ENCODE data around the gene KIF1A.

KIF1A gene

DNA sequence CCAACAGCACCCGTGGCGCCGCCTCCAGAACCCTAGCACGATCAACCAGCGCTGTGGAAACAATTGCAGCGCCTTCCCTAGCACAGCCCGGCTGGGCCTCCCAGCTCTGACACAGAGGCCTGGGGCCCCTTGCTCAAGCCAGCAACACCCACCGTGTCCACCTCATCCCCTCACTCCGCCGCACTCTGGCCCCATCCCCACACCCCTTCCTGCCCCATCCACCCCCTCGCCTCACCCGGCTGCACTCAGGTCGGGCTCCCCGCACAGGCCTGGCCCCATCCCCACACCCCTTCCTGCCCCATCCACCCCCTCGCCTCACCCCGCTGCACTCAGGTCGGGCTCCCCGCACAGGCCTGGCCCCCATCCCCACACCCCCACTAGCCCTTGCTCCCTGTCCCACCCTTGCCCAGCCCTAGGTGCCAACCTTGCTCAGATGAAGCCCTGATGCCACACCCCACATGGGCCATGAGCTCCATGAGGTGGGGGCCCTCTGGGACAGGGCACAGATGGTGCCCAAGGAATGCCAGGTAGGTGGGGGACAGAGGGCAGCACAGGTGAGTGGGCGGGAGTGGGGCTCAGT lies 28.7 kb downstream of the KIF1A start:
- no peak overlapping the region for H3K4me3 ChIP-seq (ENCODE audit: insufficient read depth, low read depth, low read length)
- no peak overlapping the region for H3K27ac ChIP-seq (ENCODE audit: insufficient read depth, low read depth, low read length, poor library complexity, severe bottlenecking)
- H3K36me3 ChIP-seq (ENCODE audit: control insufficient read depth, insufficient read depth, low read length): no peaks in the 10 kb centered on the region
- H3K4me1 ChIP-seq (ENCODE audit: control insufficient read depth, insufficient read depth, low read length): peaks cover 14% of the 10 kb centered on the region
- H3K9me3 ChIP-seq (ENCODE audit: control insufficient read depth, low read length): no peaks in the 10 kb centered on the region
- no peaks in the 10 kb centered on the region for H3K27me3 ChIP-seq (ENCODE audit: control insufficient read depth, insufficient read depth, low read length, poor library complexity, severe bottlenecking)
- 92% methylated on average over 15 to 19 of the region's 19 CpGs for WGBS, 2 experiments

DNA sequence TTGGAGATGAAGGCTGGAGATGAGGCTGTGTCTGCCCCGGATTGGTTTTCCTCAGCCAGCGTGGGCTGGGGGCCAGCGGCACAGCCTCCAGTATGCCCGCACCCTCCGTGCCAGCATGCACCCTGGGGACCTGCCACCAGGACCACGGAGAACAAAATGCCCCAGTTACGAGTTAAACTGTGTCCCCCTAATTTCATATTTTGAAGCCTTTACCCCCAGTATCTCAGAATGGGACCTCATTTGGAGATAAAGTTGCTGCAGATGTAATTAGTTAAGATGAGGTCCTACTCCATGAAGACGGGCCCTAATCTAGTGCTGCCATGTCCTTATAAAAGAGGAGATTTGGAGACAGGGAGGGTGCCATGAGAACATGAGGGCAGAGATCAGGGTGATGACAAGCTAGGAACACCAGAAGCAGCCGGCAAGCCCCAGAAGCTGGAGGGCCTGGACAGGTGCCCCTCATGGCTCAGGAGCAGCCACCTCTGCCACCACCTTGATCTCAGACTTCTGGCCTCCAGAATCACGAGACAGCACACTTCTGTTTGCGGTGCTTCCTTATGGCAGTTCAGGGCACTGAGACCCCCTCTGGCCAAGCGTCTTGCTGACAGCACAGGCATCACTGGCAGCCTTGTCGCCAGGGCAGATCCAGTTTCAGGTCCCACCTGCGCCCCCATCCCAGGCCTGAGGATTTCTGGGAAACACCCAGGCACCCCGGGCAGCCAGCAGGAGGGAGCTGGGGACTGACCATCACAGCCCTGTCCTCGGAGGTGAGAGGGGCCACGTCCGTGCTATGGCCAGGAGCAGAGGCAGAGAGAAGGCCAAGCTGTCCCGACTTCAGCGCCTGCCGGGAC lies 29.4 kb downstream of the KIF1A start:
- H3K9me3 ChIP-seq (ENCODE audit: control insufficient read depth, low read length): no peaks in the 10 kb centered on the region
- no peaks in the 10 kb centered on the region for H3K27me3 ChIP-seq (ENCODE audit: control insufficient read depth, insufficient read depth, low read length, poor library complexity, severe bottlenecking)
- peaks cover 14% of the 10 kb centered on the region for H3K4me1 ChIP-seq (ENCODE audit: control insufficient read depth, insufficient read depth, low read length)
- no peaks in the 10 kb centered on the region for H3K36me3 ChIP-seq (ENCODE audit: control insufficient read depth, insufficient read depth, low read length)
- H3K27ac ChIP-seq (ENCODE audit: insufficient read depth, low read depth, low read length, poor library complexity, severe bottlenecking): no peak overlapping the region
- H3K4me3 ChIP-seq (ENCODE audit: insufficient read depth, low read depth, low read length): no peak overlapping the region
- WGBS, 2 experiments: 94 to 95% methylated on average over 21 of the region's 21 CpGs

DNA sequence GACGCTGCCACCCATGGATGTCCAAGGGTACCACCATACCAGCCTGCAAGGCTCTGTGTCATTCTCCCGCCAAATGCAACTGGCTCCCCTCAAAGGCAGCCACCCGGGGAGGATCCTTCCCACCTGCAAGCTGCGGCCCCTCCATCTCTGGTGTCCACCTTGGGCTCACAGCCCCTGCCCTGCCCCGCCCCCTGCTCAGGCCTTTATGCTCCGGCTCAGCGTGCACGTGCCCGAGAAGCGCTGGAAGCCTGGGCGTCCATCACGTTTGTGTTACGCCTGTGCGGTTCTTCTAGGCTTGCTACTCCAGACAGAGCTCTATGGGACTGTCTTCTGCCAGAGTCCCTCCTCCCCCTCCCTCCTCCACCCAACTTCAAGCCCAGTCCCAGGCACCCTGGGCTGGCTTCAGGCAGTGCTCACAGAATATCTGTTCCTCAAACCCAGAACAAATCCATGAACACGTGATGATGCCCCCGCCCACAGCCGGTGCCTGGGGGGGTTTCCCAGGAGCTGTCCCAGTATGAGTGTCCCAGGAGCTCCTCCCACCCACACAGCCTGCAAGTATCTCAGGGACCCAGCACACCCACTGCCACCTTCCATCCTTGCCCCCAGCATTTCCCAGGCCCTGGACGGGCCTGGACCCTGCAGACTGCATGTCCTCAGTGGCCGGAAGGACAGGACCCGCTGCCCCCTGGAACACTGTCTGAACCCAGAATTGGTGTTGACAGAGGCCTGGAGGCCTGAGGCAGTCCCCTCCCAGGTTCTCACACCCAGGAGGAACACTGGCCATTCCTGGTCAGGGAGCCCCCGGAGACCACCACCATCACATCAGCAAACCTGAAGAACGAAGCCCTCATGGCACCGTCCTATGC lies 30.3 kb downstream of the KIF1A start:
- Histone ChIP-seq H3K36me3 (ENCODE audit: control insufficient read depth, insufficient read depth, low read length) (no peaks in the 10 kb centered on the region), H3K9me3 (ENCODE audit: control insufficient read depth, low read length) (no peaks in the 10 kb centered on the region), H3K27ac (ENCODE audit: insufficient read depth, low read depth, low read length, poor library complexity, severe bottlenecking) (no peak overlapping the region)

DNA sequence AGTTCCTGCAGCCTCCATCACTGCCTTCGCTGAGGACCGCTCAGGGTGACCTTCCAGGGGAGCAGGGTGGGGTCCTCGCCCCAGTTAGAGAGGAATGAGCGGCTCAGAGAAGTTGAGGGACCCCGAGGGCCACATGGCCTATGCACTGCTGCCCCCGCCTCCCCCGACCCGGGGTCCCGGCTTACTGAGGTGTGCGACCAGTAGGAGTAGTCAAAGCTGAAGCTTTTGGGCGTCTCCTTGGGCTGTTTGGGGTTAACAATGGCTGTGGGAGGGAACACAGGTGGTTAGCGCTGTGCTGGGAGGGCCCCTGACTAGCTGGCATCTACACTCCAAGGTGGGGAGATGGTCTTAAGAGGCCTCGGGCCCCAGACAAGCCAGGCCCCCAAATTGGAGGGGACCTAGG lies 31.0 kb downstream of the KIF1A start:
- Histone ChIP-seq H3K36me3 (ENCODE audit: control insufficient read depth, insufficient read depth, low read length) (no peaks in the 10 kb centered on the region), H3K27ac (ENCODE audit: insufficient read depth, low read depth, low read length, poor library complexity, severe bottlenecking) (no peak overlapping the region), H3K27me3 (ENCODE audit: control insufficient read depth, insufficient read depth, low read length, poor library complexity, severe bottlenecking) (no peaks in the 10 kb centered on the region), H3K9me3 (ENCODE audit: control insufficient read depth, low read length) (no peaks in the 10 kb centered on the region), H3K4me3 (ENCODE audit: insufficient read depth, low read depth, low read length) (no peak overlapping the region), H3K4me1 (ENCODE audit: control insufficient read depth, insufficient read depth, low read length) (peaks cover 14% of the 10 kb centered on the region)
- 94 to 96% methylated on average over 13 of the region's 13 CpGs for WGBS, 2 experiments

More for the DNA sequence above, 30.3 kb downstream of the KIF1A start:
- H3K4me3 ChIP-seq (ENCODE audit: insufficient read depth, low read depth, low read length): no peak overlapping the region
- no peaks in the 10 kb centered on the region for H3K27me3 ChIP-seq (ENCODE audit: control insufficient read depth, insufficient read depth, low read length, poor library complexity, severe bottlenecking)
- 95% methylated on average over 23 of the region's 23 CpGs for WGBS, 2 experiments
- peaks cover 14% of the 10 kb centered on the region for H3K4me1 ChIP-seq (ENCODE audit: control insufficient read depth, insufficient read depth, low read length)

DNA sequence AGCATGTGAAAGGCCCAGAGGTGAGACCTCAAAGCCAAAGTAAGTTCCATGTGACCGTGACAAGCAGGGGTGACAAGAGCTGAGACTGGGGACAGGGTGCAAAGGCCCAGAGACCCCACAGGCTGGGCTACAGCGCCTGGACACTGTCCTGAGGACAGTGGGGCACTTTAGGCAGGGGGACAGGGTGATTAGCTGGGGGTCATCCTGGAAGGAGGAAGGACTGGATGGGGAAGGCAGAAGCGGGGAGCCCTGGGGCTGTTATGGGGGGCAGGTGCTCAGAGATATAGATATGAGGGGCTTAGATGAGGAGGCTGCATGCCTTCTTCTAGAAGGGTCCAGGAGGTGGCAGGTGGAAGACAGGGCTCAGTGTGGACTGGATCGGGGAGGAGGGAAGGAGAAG lies 31.5 kb downstream of the KIF1A start:
- Histone ChIP-seq H3K36me3 (ENCODE audit: control insufficient read depth, insufficient read depth, low read length) (no peaks in the 10 kb centered on the region), H3K27ac (ENCODE audit: insufficient read depth, low read depth, low read length, poor library complexity, severe bottlenecking) (no peak overlapping the region), H3K9me3 (ENCODE audit: control insufficient read depth, low read length) (no peaks in the 10 kb centered on the region), H3K4me3 (ENCODE audit: insufficient read depth, low read depth, low read length) (no peak overlapping the region), H3K27me3 (ENCODE audit: control insufficient read depth, insufficient read depth, low read length, poor library complexity, severe bottlenecking) (no peaks in the 10 kb centered on the region), H3K4me1 (ENCODE audit: control insufficient read depth, insufficient read depth, low read length) (peaks cover 14% of the 10 kb centered on the region)
- 95 to 97% methylated on average over 4 of the region's 4 CpGs for WGBS, 2 experiments

DNA sequence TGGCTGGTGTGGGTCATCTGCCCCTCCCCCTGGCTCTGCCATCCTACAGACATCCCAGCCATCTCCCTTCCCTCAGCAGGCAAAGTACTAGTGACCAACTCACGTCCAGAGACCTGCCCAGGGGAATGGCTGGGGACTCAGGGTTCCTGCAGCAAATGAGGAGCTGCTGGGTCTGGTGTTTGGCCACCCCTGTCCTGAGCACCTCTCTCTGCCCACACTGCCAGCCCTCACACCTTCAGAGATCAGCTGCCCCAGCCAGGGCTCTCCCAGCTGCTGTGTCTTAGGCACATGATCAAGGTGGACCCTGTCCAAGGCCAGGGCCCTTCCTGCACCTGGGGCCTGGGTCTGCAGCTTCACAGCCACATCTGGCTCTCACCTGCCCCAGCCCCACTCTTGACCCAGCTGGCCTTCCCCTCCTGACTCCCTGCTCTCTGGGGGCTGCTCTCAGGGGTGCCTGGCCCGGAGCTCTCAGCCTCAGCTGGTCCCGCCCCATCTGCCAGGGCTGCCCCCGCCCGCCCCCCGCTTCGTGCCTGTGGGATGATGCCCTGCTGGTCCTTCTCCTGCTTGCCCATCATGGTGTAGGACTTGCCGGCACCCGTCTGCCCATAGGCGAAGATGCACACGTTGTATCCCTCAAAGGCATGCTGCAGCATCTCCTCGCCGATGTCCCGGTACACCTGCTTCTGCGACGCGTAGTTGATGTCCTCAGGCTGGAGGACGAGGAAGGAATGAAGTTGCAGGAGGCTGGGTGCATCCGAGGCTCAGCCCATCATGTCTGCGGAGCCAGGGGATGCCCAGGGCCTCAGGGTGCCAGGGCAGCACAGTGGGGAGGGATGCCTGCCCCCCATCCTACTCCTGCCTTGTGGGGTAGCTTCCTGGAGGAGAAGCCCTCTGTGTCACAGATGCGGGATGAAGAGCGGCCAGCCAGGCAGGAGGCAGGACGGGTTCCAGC lies 32.2 kb downstream of the KIF1A start:
- 94 to 96% methylated on average over 23 of the region's 23 CpGs for WGBS, 2 experiments
- no peaks in the 10 kb centered on the region for H3K36me3 ChIP-seq (ENCODE audit: control insufficient read depth, insufficient read depth, low read length)
- no peaks in the 10 kb centered on the region for H3K9me3 ChIP-seq (ENCODE audit: control insufficient read depth, low read length)
- H3K27ac ChIP-seq (ENCODE audit: insufficient read depth, low read depth, low read length, poor library complexity, severe bottlenecking): no peak overlapping the region
- H3K4me3 ChIP-seq (ENCODE audit: insufficient read depth, low read depth, low read length): no peak overlapping the region
- no peaks in the 10 kb centered on the region for H3K27me3 ChIP-seq (ENCODE audit: control insufficient read depth, insufficient read depth, low read length, poor library complexity, severe bottlenecking)
- H3K4me1 ChIP-seq (ENCODE audit: control insufficient read depth, insufficient read depth, low read length): peaks cover 13% of the 10 kb centered on the region

DNA sequence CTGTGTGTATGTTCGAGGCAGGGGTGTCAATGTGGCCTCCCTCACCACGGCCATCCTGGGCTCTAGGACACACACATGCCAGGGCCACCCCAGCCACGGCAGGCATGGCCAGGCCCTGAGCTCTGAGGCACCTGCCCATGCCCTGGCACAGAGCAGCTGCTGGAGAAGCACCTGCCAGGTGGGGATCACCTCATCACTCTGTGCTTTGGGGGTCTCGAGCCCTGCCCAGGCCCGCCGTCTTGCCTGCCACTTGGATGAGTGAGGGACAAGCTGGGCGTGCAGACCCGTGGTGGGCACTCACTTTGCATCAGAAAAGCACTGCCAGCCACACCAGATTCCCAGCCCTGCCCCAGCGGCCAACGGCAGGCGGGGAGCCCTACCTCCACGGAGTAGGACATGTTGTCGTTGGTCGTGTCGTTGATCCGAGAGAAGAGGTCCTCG lies 33.1 kb downstream of the KIF1A start:
- Histone ChIP-seq H3K4me1 (ENCODE audit: control insufficient read depth, insufficient read depth, low read length) (peaks cover 5% of the 10 kb centered on the region), H3K27ac (ENCODE audit: insufficient read depth, low read depth, low read length, poor library complexity, severe bottlenecking) (no peak overlapping the region), H3K9me3 (ENCODE audit: control insufficient read depth, low read length) (no peaks in the 10 kb centered on the region), H3K36me3 (ENCODE audit: control insufficient read depth, insufficient read depth, low read length) (no peaks in the 10 kb centered on the region), H3K4me3 (ENCODE audit: insufficient read depth, low read depth, low read length) (no peak overlapping the region), H3K27me3 (ENCODE audit: control insufficient read depth, insufficient read depth, low read length, poor library complexity, severe bottlenecking) (no peaks in the 10 kb centered on the region)
- WGBS, 2 experiments: 90 to 92% methylated on average over 17 of the region's 17 CpGs

DNA sequence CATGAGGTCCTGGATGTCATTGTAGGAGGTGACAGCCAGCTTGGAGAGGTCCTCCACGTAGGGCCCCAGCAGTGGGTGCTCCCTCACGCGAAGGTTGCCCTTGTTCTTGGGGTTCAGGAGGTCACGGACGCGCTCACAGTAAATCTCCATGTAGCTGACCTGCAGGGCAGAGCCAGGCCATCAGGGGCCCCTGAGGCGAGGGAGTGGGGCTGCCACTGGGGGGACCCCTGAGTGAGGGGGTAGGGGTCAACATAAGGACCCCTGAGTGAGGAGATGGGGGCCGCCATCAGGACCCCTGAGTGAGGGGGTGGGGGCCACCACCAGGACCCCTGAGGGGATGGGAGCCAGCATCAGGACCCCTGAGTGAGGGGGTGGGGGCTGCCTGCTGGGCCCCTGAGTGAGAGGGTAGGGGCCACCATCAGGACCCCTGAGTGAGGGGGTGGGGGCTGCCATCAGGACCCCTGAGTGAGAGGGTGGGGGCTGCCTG lies 33.6 kb downstream of the KIF1A start:
- WGBS, 2 experiments: 93 to 95% methylated on average over 8 of the region's 8 CpGs
- no peak overlapping the region for H3K27ac ChIP-seq (ENCODE audit: insufficient read depth, low read depth, low read length, poor library complexity, severe bottlenecking)

More for the DNA sequence above, 33.6 kb downstream of the KIF1A start:
- Histone ChIP-seq H3K4me1 (ENCODE audit: control insufficient read depth, insufficient read depth, low read length) (peaks cover under 1% of the 10 kb centered on the region), H3K9me3 (ENCODE audit: control insufficient read depth, low read length) (no peaks in the 10 kb centered on the region), H3K36me3 (ENCODE audit: control insufficient read depth, insufficient read depth, low read length) (no peaks in the 10 kb centered on the region), H3K4me3 (ENCODE audit: insufficient read depth, low read depth, low read length) (no peak overlapping the region), H3K27me3 (ENCODE audit: control insufficient read depth, insufficient read depth, low read length, poor library complexity, severe bottlenecking) (no peaks in the 10 kb centered on the region)

Measured in ectodermal cell (in vitro differentiated cells).